IMR-90 (cell line): ENCODE data around the gene MMEL1.

Experiments used
- MAFK ChIP-seq: IDR thresholded peaks from 2 replicates; pipeline ENCODE4 v1.6.1; 2012; ENCODE audit warnings: low read depth, low read length, improper control_type of control experiment
- RAD21 ChIP-seq: IDR thresholded peaks from 2 replicates; pipeline ENCODE4 v1.6.1; 2012; ENCODE audit warnings: low read length, improper control_type of control experiment
- SMC3 ChIP-seq: fragments of 150-350 bp; IDR thresholded peaks from 2 replicates; pipeline ENCODE4 v1.6.1; 2016; ENCODE audit warnings: low read depth, mild to moderate bottlenecking, antibody characterized with exemption, low read length, moderate library complexity
- TF ChIP-seq, protein P1 (sequence below): conservative IDR thresholded peaks from 2 replicates; pipeline ENCODE4 v1.5.1; 2012; ENCODE audit warnings: mild to moderate bottlenecking, low read depth, low read length, improper control_type of control experiment

DNA sequence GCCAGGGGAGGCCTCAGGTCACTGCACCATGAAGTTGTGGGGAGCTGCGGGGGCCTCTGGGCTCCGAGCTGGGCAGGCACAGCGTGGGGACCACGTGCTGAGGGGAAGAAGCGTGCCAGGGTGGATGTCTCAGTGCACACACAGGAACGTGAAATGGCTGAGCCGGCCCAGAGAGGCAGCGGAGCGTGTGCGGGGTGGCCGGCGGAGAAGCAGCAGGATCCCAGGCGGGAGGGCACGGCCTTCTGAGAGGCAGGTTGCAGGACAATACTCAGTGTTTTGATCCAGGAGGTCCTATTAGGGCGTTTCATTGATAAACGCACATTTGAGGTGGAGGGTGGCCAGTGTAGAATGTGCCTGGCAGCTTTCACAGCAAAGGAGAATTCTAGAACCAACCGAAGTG is 63.8 kb downstream of the MMEL1 start:
- TF ChIP-seq, protein P1, sequence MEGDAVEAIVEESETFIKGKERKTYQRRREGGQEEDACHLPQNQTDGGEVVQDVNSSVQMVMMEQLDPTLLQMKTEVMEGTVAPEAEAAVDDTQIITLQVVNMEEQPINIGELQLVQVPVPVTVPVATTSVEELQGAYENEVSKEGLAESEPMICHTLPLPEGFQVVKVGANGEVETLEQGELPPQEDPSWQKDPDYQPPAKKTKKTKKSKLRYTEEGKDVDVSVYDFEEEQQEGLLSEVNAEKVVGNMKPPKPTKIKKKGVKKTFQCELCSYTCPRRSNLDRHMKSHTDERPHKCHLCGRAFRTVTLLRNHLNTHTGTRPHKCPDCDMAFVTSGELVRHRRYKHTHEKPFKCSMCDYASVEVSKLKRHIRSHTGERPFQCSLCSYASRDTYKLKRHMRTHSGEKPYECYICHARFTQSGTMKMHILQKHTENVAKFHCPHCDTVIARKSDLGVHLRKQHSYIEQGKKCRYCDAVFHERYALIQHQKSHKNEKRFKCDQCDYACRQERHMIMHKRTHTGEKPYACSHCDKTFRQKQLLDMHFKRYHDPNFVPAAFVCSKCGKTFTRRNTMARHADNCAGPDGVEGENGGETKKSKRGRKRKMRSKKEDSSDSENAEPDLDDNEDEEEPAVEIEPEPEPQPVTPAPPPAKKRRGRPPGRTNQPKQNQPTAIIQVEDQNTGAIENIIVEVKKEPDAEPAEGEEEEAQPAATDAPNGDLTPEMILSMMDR = no peak
- TF ChIP-seq RAD21 (no peak), MAFK (no peak), SMC3 (no peak)
